ENCODE results near the gene SLC13A3. TPM values are rescaled to one million over a fixed set of nuclear protein-coding genes. Genes with fewer than 3 reads are reported as not detected.

The SLC13A3 gene
- total RNA-seq, 1 donor = 0.10 TPM

- no peak overlapping the region for H3K4me3 ChIP-seq (ENCODE audit: low read length)
- no peaks in the 10 kb centered on the region for H3K4me1 ChIP-seq (ENCODE audit: insufficient read depth, low read length)
- peaks cover 4% of the 10 kb centered on the region for H3K9me3 ChIP-seq (ENCODE audit: low read depth, low read length)
- H3K27me3 ChIP-seq (ENCODE audit: insufficient read depth, low read length) = no peaks in the 10 kb centered on the region
Observed at GRCh38 chr20:46672543-46673148, 21.4 kb upstream of the SLC13A3 start.

DNA sequence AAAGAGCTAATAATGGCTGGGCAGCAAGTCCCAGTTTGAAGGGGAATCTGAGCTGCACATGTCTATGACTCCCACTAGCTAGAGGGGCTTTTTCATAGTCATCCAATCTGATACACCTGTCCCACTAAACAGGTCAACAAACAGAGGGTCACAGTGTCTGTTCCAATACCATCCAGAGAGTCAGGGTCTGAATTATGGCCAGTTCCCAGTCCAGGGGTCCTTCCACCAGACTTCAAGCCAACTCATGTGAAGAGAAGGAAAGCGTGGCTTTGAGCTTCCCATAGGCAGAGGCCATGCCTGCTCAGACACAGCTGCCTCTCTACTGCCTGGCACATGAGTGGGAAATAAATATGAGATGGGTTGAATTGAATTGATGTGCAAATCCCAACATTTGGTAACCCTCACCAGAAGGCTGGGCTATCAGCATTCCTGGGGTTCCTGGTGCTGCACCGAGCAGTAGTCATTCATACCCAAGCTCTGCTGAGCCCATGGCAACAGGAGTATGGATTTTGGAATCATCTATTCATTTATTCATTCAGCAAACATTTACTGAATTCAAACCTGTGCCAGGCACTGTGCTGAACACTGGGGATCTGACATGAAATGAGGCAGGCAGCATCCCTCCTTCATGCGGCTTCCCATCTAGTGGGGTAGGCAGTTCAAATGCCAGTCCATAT is 20.7 kb upstream of the SLC13A3 start:
- Histone ChIP-seq H3K27me3 (ENCODE audit: insufficient read depth, low read length) (no peaks in the 10 kb centered on the region), H3K4me1 (ENCODE audit: insufficient read depth, low read length) (no peaks in the 10 kb centered on the region), H3K4me3 (ENCODE audit: low read length) (no peak overlapping the region), H3K9me3 (ENCODE audit: low read depth, low read length) (peaks cover 4% of the 10 kb centered on the region)

DNA sequence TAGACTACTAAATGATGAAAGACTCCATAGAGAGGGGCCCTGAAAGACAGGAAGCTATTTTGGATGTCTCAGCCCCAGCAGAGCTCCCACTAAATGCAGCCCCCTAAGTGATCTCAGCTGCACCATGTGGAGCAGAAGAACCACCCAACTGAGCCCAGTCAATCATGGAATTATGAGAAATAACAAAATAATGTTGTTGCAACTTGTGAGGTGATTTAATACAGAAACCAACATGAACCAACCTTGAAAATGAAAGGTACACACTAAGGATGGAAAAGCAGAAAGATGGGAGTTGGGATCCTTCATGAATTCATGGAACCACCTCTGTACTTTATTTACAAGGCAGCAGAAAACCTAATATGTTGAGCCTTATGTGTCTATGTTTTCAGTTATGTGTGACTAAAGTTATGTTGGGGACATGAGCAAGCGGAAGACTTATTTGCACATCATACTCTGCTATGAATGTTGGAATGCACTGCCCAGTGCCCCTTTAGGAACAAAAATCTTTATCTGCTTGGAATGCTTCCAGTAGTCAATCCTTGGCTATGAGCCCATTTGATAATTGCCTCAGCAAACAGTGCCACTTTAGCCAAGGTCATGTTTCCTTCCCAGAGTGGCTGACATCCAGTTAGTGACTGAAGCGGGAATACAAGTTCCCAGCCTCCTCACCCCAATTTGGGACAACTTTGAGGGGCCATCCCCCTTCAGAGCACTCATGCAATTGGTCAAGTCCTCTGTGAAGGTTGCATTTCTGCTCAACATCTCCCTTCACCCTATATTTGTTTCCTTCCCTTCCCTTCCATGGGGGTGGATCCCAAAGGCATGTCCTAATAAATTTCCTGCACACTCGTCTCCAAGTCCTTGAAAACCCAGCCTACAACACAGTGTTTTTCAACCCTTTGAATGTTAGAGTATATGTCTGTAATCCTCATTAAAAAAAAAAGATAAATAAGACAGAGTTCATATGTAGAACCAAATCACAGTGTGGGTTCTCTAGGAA is 19.6 kb upstream of the SLC13A3 start:
- Histone ChIP-seq H3K4me3 (ENCODE audit: low read length) (no peak overlapping the region), H3K4me1 (ENCODE audit: insufficient read depth, low read length) (no peaks in the 10 kb centered on the region), H3K27me3 (ENCODE audit: insufficient read depth, low read length) (no peaks in the 10 kb centered on the region), H3K9me3 (ENCODE audit: low read depth, low read length) (peaks cover 4% of the 10 kb centered on the region)

GRCh38 chr20:46670228-46670584 is 18.9 kb upstream of the SLC13A3 start:
- peaks cover 4% of the 10 kb centered on the region for H3K9me3 ChIP-seq (ENCODE audit: low read depth, low read length)
- H3K4me3 ChIP-seq (ENCODE audit: low read length) = no peak overlapping the region
- H3K27me3 ChIP-seq (ENCODE audit: insufficient read depth, low read length) = no peaks in the 10 kb centered on the region
- H3K4me1 ChIP-seq (ENCODE audit: insufficient read depth, low read length) = no peaks in the 10 kb centered on the region

- Histone ChIP-seq H3K4me3 (ENCODE audit: low read length) (no peak overlapping the region), H3K9me3 (ENCODE audit: low read depth, low read length) (peaks cover 4% of the 10 kb centered on the region), H3K4me1 (ENCODE audit: insufficient read depth, low read length) (no peaks in the 10 kb centered on the region), H3K27me3 (ENCODE audit: insufficient read depth, low read length) (no peaks in the 10 kb centered on the region)
Observed at GRCh38 chr20:46666818-46667515, 15.7 kb upstream of the SLC13A3 start.

DNA sequence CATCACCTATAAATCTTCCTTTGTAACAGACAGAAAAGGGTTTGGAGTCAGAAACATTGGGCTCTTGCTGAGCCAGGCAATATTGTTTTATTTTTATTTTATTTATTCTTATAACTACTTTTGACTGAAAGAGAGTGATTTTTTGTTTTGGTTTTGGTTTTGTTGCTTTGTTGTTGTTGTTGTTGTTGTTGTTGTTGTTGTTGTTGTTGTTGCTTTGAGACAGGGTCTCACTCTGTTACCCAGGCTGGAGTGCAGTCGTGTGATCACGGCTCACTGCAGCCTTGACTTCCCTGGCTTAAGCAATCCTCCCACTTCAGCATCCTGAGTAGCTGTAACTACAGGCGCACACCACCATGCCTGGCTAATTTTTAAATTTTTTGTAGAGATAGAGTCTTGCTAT is 15.0 kb upstream of the SLC13A3 start:
- no peaks in the 10 kb centered on the region for H3K4me1 ChIP-seq (ENCODE audit: insufficient read depth, low read length)
- no peaks in the 10 kb centered on the region for H3K27me3 ChIP-seq (ENCODE audit: insufficient read depth, low read length)
- H3K4me3 ChIP-seq (ENCODE audit: low read length) = no peak overlapping the region
- H3K9me3 ChIP-seq (ENCODE audit: low read depth, low read length) = peaks cover 4% of the 10 kb centered on the region

DNA sequence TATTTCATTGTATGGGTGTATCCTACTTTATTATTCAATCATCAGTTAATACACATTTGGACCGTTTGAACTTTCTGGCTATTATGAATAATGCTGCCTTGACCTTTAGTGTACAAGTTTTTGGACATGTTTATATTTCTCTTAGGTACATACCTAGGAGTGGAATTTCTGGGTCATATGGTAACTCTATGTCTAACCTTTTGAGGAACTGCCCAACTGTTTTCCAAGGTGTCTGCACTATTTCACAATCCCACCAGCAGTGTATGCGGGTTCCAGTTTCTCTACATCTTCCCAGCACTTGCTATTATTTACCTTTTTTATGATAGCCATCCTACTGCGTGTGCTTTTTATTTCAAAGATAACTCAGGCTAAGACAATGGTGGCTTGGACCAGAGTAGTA is 14.3 kb upstream of the SLC13A3 start:
- H3K4me1 ChIP-seq (ENCODE audit: insufficient read depth, low read length) = no peaks in the 10 kb centered on the region
- no peak overlapping the region for H3K4me3 ChIP-seq (ENCODE audit: low read length)
- peaks cover 4% of the 10 kb centered on the region for H3K9me3 ChIP-seq (ENCODE audit: low read depth, low read length)
- no peaks in the 10 kb centered on the region for H3K27me3 ChIP-seq (ENCODE audit: insufficient read depth, low read length)

- Histone ChIP-seq H3K4me1 (ENCODE audit: insufficient read depth, low read length) (no peaks in the 10 kb centered on the region), H3K9me3 (ENCODE audit: low read depth, low read length) (no peaks in the 10 kb centered on the region), H3K4me3 (ENCODE audit: low read length) (no peak overlapping the region), H3K27me3 (ENCODE audit: insufficient read depth, low read length) (no peaks in the 10 kb centered on the region)
Observed at GRCh38 chr20:46663531-46663930, 12.3 kb upstream of the SLC13A3 start.

DNA sequence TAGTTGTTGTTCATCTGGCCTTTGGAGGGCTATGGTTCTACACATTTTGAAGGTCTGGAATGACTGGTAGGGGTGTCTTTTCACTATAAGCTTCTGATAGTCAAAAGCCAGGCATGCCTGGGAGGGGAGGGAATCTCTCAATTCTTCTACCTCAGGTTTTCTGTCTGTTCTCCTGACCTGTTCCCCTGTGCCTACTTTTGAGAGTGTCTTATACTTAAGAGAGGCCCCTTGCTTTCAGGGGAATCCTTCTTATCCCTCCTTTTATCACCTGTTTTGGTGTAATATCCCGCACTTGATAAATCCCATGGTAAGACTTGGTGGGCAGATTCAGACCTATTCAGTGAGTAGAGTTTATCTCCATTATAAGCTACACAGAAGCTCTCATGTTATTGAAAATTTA is 10.4 kb upstream of the SLC13A3 start:
- H3K4me3 ChIP-seq (ENCODE audit: low read length) = no peak overlapping the region
- H3K9me3 ChIP-seq (ENCODE audit: low read depth, low read length) = no peaks in the 10 kb centered on the region
- H3K27me3 ChIP-seq (ENCODE audit: insufficient read depth, low read length) = no peaks in the 10 kb centered on the region
- no peaks in the 10 kb centered on the region for H3K4me1 ChIP-seq (ENCODE audit: insufficient read depth, low read length)

- Histone ChIP-seq H3K27me3 (ENCODE audit: insufficient read depth, low read length) (no peaks in the 10 kb centered on the region), H3K9me3 (ENCODE audit: low read depth, low read length) (no peaks in the 10 kb centered on the region), H3K4me1 (ENCODE audit: insufficient read depth, low read length) (no peaks in the 10 kb centered on the region), H3K4me3 (ENCODE audit: low read length) (no peak overlapping the region)
Observed at GRCh38 chr20:46660487-46660886, 9.2 kb upstream of the SLC13A3 start.

- H3K4me3 ChIP-seq (ENCODE audit: low read length) = no peak overlapping the region
- H3K27me3 ChIP-seq (ENCODE audit: insufficient read depth, low read length) = peaks cover 11% of the 10 kb centered on the region
- no peaks in the 10 kb centered on the region for H3K4me1 ChIP-seq (ENCODE audit: insufficient read depth, low read length)
- no peaks in the 10 kb centered on the region for H3K9me3 ChIP-seq (ENCODE audit: low read depth, low read length)
Observed at GRCh38 chr20:46657618-46658017, 6.4 kb upstream of the SLC13A3 start.

GRCh38 chr20:46657137-46657536 is 5.9 kb upstream of the SLC13A3 start:
- no peaks in the 10 kb centered on the region for H3K4me1 ChIP-seq (ENCODE audit: insufficient read depth, low read length)
- H3K9me3 ChIP-seq (ENCODE audit: low read depth, low read length) = no peaks in the 10 kb centered on the region
- peaks cover 14% of the 10 kb centered on the region for H3K27me3 ChIP-seq (ENCODE audit: insufficient read depth, low read length)
- no peak overlapping the region for H3K4me3 ChIP-seq (ENCODE audit: low read length)

GRCh38 chr20:46652699-46653098 is 1.4 kb upstream of the SLC13A3 start:
- no peak overlapping the region for H3K4me3 ChIP-seq (ENCODE audit: low read length)
- no peaks in the 10 kb centered on the region for H3K4me1 ChIP-seq (ENCODE audit: insufficient read depth, low read length)
- peaks cover 40% of the 10 kb centered on the region for H3K27me3 ChIP-seq (ENCODE audit: insufficient read depth, low read length)
- no peaks in the 10 kb centered on the region for H3K9me3 ChIP-seq (ENCODE audit: low read depth, low read length)

- H3K4me1 ChIP-seq (ENCODE audit: insufficient read depth, low read length) = no peaks in the 10 kb centered on the region
Observed at GRCh38 chr20:46650575-46651090, 626 bp downstream of the SLC13A3 start.

More at GRCh38 chr20:46650575-46651090, 626 bp downstream of the SLC13A3 start:
- peaks cover 40% of the 10 kb centered on the region for H3K27me3 ChIP-seq (ENCODE audit: insufficient read depth, low read length)
- no peak overlapping the region for H3K4me3 ChIP-seq (ENCODE audit: low read length)
- H3K9me3 ChIP-seq (ENCODE audit: low read depth, low read length) = no peaks in the 10 kb centered on the region

Data from mononuclear cell (primary cell).